Gastroesophageal sphincter (tissue), 4 donors: ENCODE data around the gene CST7. TPM values are rescaled to one million over a fixed set of nuclear protein-coding genes. Genes with fewer than 3 reads are reported as not detected.

ENCODE experiments used
- ATAC-seq: fragments of 150-250 bp; one replicate; pipeline ENCODE4 v1.9.1; 2016; ENCODE audit warnings: mild to moderate bottlenecking, moderate library complexity
- H3K27ac ChIP-seq, 4 donors: fragments of 200-600 bp; sonication (generic) in 3 of 4; 1 replicate in 3 of 4; 2 replicates in 1 of 4; pipeline ENCODE4 v1.5.1; 2016 to 2019
- H3K27me3 ChIP-seq: fragments of 200-600 bp; sonication (generic); one replicate; pipeline ENCODE4 v1.5.1; 2019
- H3K36me3 ChIP-seq, 2 donors: fragments of 200-600 bp; sonication (generic); one replicate each; pipeline ENCODE4 v1.5.1; 2019; ENCODE audit warnings: control low read depth in 1 of 2
- H3K4me1 ChIP-seq, 3 donors: fragments of 200-600 bp; sonication (generic); 1 replicate in 2 of 3; 2 replicates in 1 of 3; pipeline ENCODE4 v1.5.1; 2016 to 2019; ENCODE audit warnings: control low read depth in 2 of 3
- H3K4me3 ChIP-seq, 2 donors: fragments of 200-600 bp; sonication (generic); one replicate each; pipeline ENCODE4 v1.5.1; 2019; ENCODE audit warnings: mild to moderate bottlenecking in 1 of 2, moderate library complexity in 1 of 2
- H3K9me3 ChIP-seq, 3 donors: fragments of 200-600 bp; sonication (generic); one replicate each; pipeline ENCODE4 v1.5.1; 2017 to 2019; ENCODE audit warnings: control low read depth in 2 of 3
- EP300 ChIP-seq: sonication (generic); formaldehyde crosslinking; IDR thresholded peaks from one replicate; pipeline ENCODE4 v1.6.1; 2017; ENCODE audit warnings: antibody characterized with exemption, mild to moderate bottlenecking
- POLR2A ChIP-seq, 2 donors: fragments of 450-650 bp; IDR thresholded peaks; one replicate each; pipeline ENCODE4 v1.6.1; 2017; ENCODE audit warnings: antibody characterized with exemption in 2 of 2, mild to moderate bottlenecking in 2 of 2, moderate library complexity in 1 of 2
- POLR2AphosphoS5 ChIP-seq: sonication (generic); formaldehyde crosslinking; IDR thresholded peaks from one replicate; pipeline ENCODE4 v1.6.1; 2017; ENCODE audit warnings: antibody characterized with exemption
- WGBS, 2 donors: methylation state at CpG; one replicate each; pipeline ENCODE4 v1.1.5; 2018; ENCODE audit warnings: low coverage in 1 of 2; 5-methylcytosine and 5-hydroxymethylcytosine counted together
- total RNA-seq, 4 donors: library from RNA; depleted of rRNA; stranded (reverse); fragments of >200 nt; gene quantifications; one replicate each; pipeline ENCODE4 v1.1.0, GENCODE V29; 2016
- TF ChIP-seq, protein P1 (sequence below), 4 experiments: fragments of 200-600 bp in 2 of 4; fragments of 450-650 bp in 2 of 4; sonication (generic) in 1 of 4; IDR thresholded peaks; one replicate each; pipeline ENCODE4 v1.5.1; 2017 to 2019; ENCODE audit warnings: antibody characterized with exemption in 4 of 4, mild to moderate bottlenecking in 2 of 4, moderate library complexity in 2 of 4

The CST7 gene
- total RNA-seq, 4 donors from 2014 or later = 0.37 to 4.0 TPM; not detected in 2

DNA sequence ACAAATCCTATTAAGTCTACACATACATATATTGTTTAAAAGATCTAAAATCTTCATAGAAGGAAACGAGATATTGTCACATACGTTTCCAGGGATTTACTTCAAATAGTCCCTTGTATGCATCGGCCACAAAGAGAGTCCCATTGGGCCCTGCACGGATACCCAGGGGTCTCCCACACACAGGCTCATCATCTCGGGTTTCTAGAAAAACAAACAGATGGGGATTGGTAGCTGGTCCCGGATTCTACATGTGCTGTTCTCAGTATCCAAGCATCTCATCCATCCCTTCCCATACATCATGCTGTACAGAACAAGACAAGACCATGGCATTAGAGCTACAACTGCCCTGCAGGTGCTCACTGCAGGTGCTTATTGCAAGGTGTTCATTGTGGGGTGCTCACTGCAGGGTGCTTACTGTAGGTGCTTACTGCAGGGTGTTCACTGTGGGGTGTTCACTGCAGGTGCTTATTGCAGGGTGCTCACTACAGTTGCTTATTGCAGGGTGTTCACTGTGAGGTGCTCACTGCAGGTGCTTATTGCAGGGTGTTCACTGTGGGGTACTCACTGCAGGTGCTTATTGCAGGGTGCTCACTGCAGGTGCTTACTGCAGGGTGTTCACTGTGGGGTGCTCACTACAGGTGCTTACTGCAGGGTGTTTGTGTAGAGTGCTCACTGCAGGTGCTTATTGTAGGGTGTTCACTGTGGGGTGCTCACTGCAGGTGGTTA lies 22.5 kb downstream of the CST7 start:
- no peak for TF ChIP-seq EP300
- TF ChIP-seq, protein P1, sequence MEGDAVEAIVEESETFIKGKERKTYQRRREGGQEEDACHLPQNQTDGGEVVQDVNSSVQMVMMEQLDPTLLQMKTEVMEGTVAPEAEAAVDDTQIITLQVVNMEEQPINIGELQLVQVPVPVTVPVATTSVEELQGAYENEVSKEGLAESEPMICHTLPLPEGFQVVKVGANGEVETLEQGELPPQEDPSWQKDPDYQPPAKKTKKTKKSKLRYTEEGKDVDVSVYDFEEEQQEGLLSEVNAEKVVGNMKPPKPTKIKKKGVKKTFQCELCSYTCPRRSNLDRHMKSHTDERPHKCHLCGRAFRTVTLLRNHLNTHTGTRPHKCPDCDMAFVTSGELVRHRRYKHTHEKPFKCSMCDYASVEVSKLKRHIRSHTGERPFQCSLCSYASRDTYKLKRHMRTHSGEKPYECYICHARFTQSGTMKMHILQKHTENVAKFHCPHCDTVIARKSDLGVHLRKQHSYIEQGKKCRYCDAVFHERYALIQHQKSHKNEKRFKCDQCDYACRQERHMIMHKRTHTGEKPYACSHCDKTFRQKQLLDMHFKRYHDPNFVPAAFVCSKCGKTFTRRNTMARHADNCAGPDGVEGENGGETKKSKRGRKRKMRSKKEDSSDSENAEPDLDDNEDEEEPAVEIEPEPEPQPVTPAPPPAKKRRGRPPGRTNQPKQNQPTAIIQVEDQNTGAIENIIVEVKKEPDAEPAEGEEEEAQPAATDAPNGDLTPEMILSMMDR (IDR thresholded peaks at IDR 0.05) = no peak
- no peak for TF ChIP-seq POLR2A (IDR thresholded peaks at IDR 0.05)
- TF ChIP-seq POLR2AphosphoS5 = no peak
- ATAC-seq = no peak
- Histone ChIP-seq H3K27ac (no peak overlapping the region), H3K27me3 (no peaks in the 10 kb centered on the region), H3K4me3 (no peak overlapping the region), H3K9me3 (no peaks in the 10 kb centered on the region), H3K36me3 (peaks cover 3 to 82% of the 10 kb centered on the region in 2 donors), H3K4me1 (no peaks in the 10 kb centered on the region)
- WGBS, 2 donors = 65 to 71% methylated on average over 6 of the region's 6 CpGs

DNA sequence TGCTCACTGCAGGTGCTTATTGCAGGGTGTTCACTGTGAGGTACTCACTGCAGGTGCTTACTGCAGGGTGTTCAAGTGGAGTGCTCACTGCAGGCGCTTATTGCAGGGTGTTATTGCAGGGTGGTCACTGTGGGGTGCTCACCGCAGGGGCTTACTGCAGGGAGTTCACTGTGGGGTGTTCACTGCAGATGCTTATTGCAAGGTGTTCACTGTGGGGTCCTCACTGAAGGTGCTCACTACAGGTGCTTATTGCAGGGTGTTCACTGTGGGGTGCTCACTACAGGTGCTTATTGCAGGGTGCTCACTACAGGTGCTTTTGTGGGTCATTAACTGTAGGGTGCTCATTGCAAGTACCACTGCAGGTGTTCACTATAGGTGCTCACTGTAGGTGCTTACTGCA lies 23.3 kb downstream of the CST7 start:
- TF ChIP-seq EP300 (no peak), POLR2AphosphoS5 (no peak), POLR2A (IDR thresholded peaks at IDR 0.05) (no peak)
- TF ChIP-seq, protein P1 (IDR thresholded peaks at IDR 0.05) = no peak
- H3K27ac ChIP-seq = no peak overlapping the region
- WGBS, 2 donors = no CpG with 5 or more reads among the region's 2 CpGs
- ATAC-seq = no peak
- peaks cover 3 to 82% of the 10 kb centered on the region in 2 donors for H3K36me3 ChIP-seq
- H3K4me3 ChIP-seq = no peak overlapping the region
- no peaks in the 10 kb centered on the region for H3K27me3 ChIP-seq
- no peaks in the 10 kb centered on the region for H3K4me1 ChIP-seq
- no peaks in the 10 kb centered on the region for H3K9me3 ChIP-seq

DNA sequence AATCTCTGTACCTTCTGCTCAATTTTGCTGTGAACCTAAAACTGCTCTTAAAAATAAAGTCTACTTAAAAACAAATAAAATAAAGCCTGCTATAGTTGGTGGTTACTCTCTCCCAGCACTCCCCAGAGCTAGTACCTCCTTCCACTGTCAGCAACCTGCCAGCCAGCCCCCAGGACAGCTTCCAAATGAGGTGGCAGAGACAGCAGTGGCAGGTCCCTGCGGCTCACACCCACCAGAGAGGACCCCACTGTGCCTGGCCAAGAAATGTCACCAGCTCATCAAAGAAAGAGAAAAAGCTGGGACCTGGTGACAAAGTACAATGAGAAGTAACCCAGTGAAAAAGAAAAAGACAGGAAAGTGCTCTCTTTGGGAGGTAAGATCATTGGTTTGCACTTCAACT lies 28.3 kb downstream of the CST7 start:
- peaks cover 0 to 77% of the 10 kb centered on the region in 2 donors for H3K36me3 ChIP-seq
- H3K27me3 ChIP-seq = no peaks in the 10 kb centered on the region
- no peaks in the 10 kb centered on the region for H3K9me3 ChIP-seq
- no peak overlapping the region for H3K4me3 ChIP-seq
- no peak for ATAC-seq
- H3K27ac ChIP-seq = no peak overlapping the region
- TF ChIP-seq, protein P1 (IDR thresholded peaks at IDR 0.05) = no peak
- TF ChIP-seq POLR2A (IDR thresholded peaks at IDR 0.05) (no peak), POLR2AphosphoS5 (no peak), EP300 (no peak)
- peaks cover 0 to 13% (median 0%) of the 10 kb centered on the region in 3 donors for H3K4me1 ChIP-seq
- 83% methylated on average over 1 of the region's 1 CpG; no CpG with 5 or more reads in 1 of the 2 donors for WGBS, 2 donors

DNA sequence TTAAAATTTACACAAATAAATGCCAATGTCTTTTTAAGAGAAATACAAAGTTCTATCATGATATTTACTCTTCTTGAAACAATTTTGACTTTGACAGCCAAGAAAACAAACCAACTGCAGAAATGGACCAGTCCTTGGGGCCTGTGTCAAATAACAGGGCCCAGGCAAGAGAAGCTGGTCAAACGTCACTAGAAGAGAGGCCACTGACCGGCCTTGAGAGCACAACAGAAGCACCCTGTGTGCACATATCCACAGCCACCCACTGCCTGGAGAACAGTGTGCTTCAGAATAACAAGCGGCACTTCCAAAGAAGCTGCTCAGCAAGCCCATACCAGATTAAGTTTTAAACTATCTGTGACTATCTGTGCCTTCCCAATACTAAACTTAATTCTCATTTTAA lies 28.7 kb downstream of the CST7 start:
- Histone ChIP-seq H3K4me1 (peaks cover 0 to 13% (median 0%) of the 10 kb centered on the region in 3 donors), H3K4me3 (no peak overlapping the region), H3K27ac (peak overlapping the region in 1 of 4 donors; percentile 2), H3K27me3 (no peaks in the 10 kb centered on the region), H3K9me3 (no peaks in the 10 kb centered on the region), H3K36me3 (peaks cover 0 to 77% of the 10 kb centered on the region in 2 donors)
- no peak for ATAC-seq
- WGBS, 2 donors = 70 to 100% methylated on average over 1 to 3 of the region's 3 CpGs
- TF ChIP-seq EP300 (no peak), POLR2AphosphoS5 (no peak), POLR2A (IDR thresholded peaks at IDR 0.05) (no peak)
- TF ChIP-seq, protein P1 (IDR thresholded peaks at IDR 0.05) = no peak

DNA sequence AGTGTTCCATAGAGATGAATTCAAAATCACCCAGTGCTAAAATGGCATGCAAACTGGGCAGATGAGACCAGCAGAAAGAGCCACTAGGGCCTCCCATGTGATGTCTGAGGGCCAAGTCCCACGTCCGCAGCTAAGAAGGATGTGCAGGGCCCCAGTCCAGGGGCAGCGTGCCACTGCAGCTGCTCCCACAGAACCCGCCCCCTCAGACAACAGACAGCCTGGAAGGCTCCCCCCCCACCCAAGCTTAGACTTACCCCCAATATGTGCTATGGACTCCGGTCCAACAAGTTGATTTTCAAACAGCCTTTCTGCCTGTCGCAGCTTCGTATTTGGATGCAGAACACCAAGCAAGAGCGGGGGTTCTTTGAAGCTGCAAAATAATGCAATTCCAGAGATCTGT lies 29.4 kb downstream of the CST7 start:
- H3K4me3 ChIP-seq = no peak overlapping the region
- H3K27ac ChIP-seq = peak overlapping the region in 2 of 4 donors; percentile 2 to 5
- no peak for ATAC-seq
- peaks cover 0 to 77% of the 10 kb centered on the region in 2 donors for H3K36me3 ChIP-seq
- H3K9me3 ChIP-seq = no peaks in the 10 kb centered on the region
- TF ChIP-seq EP300 = no peak
- no peak for TF ChIP-seq POLR2AphosphoS5
- TF ChIP-seq, protein P1 (IDR thresholded peaks at IDR 0.05) = no peak
- no peak for TF ChIP-seq POLR2A (IDR thresholded peaks at IDR 0.05)
- H3K4me1 ChIP-seq = peaks cover 0 to 13% (median 0%) of the 10 kb centered on the region in 3 donors
- no peaks in the 10 kb centered on the region for H3K27me3 ChIP-seq
- 71 to 83% methylated on average over 3 to 7 of the region's 8 CpGs for WGBS, 2 donors
